ENCODE measurements around the gene GLI1.

GLI1 gene

GRCh38 chr12:57470970-57471656, 11.5 kb downstream of the GLI1 start:
- DNase-seq (ENCODE audit: low read depth, low spot score), result no peak
- H3K4me3 ChIP-seq (ENCODE audit: low read length), result no peak overlapping the region

- H3K4me3 ChIP-seq (ENCODE audit: low read length), result no peak overlapping the region
- DNase-seq (ENCODE audit: low read depth, low spot score), result no peak
Observed at GRCh38 chr12:57471661-57472060, 12.1 kb downstream of the GLI1 start.

GRCh38 chr12:57472391-57472790, 12.8 kb downstream of the GLI1 start:
- no peak for DNase-seq (ENCODE audit: low read depth, low spot score)
- no peak overlapping the region for H3K4me3 ChIP-seq (ENCODE audit: low read length)

- H3K4me3 ChIP-seq (ENCODE audit: low read length), result no peak overlapping the region
- no peak for DNase-seq (ENCODE audit: low read depth, low spot score)
Observed at GRCh38 chr12:57473392-57473791, 13.8 kb downstream of the GLI1 start.

- H3K4me3 ChIP-seq (ENCODE audit: low read length), result no peak overlapping the region
- DNase-seq (ENCODE audit: low read depth, low spot score), result no peak
Observed at GRCh38 chr12:57473886-57474285, 14.3 kb downstream of the GLI1 start.

- H3K4me3 ChIP-seq (ENCODE audit: low read length), result no peak overlapping the region
- no peak for DNase-seq (ENCODE audit: low read depth, low spot score)
Observed at GRCh38 chr12:57474430-57474829, 14.8 kb downstream of the GLI1 start.

- no peak overlapping the region for H3K4me3 ChIP-seq (ENCODE audit: low read length)
- no peak for DNase-seq (ENCODE audit: low read depth, low spot score)
Observed at GRCh38 chr12:57474862-57475261, 15.3 kb downstream of the GLI1 start.

- no peak overlapping the region for H3K4me3 ChIP-seq (ENCODE audit: low read length)
- DNase-seq (ENCODE audit: low read depth, low spot score), result no peak
Observed at GRCh38 chr12:57475271-57476161, 15.9 kb downstream of the GLI1 start.

- H3K4me3 ChIP-seq (ENCODE audit: low read length), result peak overlapping the region; percentile 61
- no peak for DNase-seq (ENCODE audit: low read depth, low spot score)
Observed at GRCh38 chr12:57476162-57476992, 16.8 kb downstream of the GLI1 start.

- no peak for DNase-seq (ENCODE audit: low read depth, low spot score)
- peak overlapping the region; percentile 61 for H3K4me3 ChIP-seq (ENCODE audit: low read length)
Observed at GRCh38 chr12:57476993-57477709, 17.6 kb downstream of the GLI1 start.

- DNase-seq (ENCODE audit: low read depth, low spot score), result peak; percentile 60
- peak overlapping the region; percentile 61 for H3K4me3 ChIP-seq (ENCODE audit: low read length)
Observed at GRCh38 chr12:57477710-57478681, 18.4 kb downstream of the GLI1 start.

- H3K4me3 ChIP-seq (ENCODE audit: low read length), result no peak overlapping the region
- no peak for DNase-seq (ENCODE audit: low read depth, low spot score)
Observed at GRCh38 chr12:57479043-57479375, 19.4 kb downstream of the GLI1 start.

GRCh38 chr12:57479376-57480115, 20.0 kb downstream of the GLI1 start, which contains the start of gene ARHGAP9:
ARHGAP9 (minus strand) TSS chr12:57479866; CDS start chr12:57479406, 460 bp downstream.
- no peak within 1 kb of the TSS for H3K4me3 ChIP-seq (ENCODE audit: low read length)
- DNase-seq (ENCODE audit: low read depth, low spot score), result no peak

GRCh38 chr12:57481671-57482070, 22.1 kb downstream of the GLI1 start:
- no peak overlapping the region for H3K4me3 ChIP-seq (ENCODE audit: low read length)
- DNase-seq (ENCODE audit: low read depth, low spot score), result no peak

- no peak for DNase-seq (ENCODE audit: low read depth, low spot score)
Observed at GRCh38 chr12:57483466-57483865, 23.9 kb downstream of the GLI1 start.

GRCh38 chr12:57485695-57486094, 26.1 kb downstream of the GLI1 start:
- DNase-seq (ENCODE audit: low read depth, low spot score), result no peak
- H3K4me3 ChIP-seq (ENCODE audit: low read length), result no peak overlapping the region

More at GRCh38 chr12:57483466-57483865, 23.9 kb downstream of the GLI1 start:
- no peak overlapping the region for H3K4me3 ChIP-seq (ENCODE audit: low read length)

- no peak for DNase-seq (ENCODE audit: low read depth, low spot score)
- peak overlapping the region; percentile 99 for H3K4me3 ChIP-seq (ENCODE audit: low read length)
Observed at GRCh38 chr12:57487055-57487596, 27.5 kb downstream of the GLI1 start.
